ENCODE results near the gene PER2. TPM values are rescaled to one million over a fixed set of nuclear protein-coding genes. Genes with fewer than 3 reads are reported as not detected.

PER2 gene
- total and polyA plus RNA-seq, 10 of the 15 experiments (the other 5 are each of a cell fraction or from before 2014, with no cell fraction given), result 1.5 to 15.1 (median 4.6) TPM

DNA sequence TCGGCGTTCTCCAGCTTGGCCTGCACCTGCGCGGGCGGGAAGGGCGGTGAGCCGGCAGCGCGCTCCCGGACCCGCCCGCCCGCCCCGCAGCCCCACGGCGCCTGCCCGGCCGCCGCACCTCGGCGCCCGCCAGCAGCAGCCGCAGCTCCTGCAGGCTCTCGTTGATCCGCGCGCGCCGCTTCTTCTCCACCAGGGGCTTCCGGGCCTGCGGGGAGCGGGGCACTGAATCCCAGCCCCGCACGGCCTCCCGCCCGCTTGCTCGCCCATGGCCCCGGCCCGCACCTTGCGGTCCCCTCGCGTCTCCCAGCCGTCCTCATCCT lies 48.9 kb downstream of the PER2 start:
- H3K79me2 ChIP-seq (ENCODE audit: control insufficient read depth, insufficient read depth, low read length), result no peaks in the 10 kb centered on the region
- RAD21 ChIA-PET (ENCODE audit: unreplicated experiment), result no interaction called here
- in situ Hi-C loops (cut with MboI), result no loop called here
- peak overlapping the region; percentile 92 for H3K4me2 ChIP-seq (ENCODE audit: control insufficient read depth, insufficient read depth)
- BruUV-seq (replicated peaks), result no TSS peak
- CTCF ChIA-PET, result interaction anchor here (0.7 kb wide), 1 partner anchor 381 kb away, joined by 3 read pairs; no protein-coding TSS in a partner anchor
- H4K20me1 ChIP-seq (ENCODE audit: control insufficient read depth, insufficient read depth), result no peaks in the 10 kb centered on the region
- DNase-seq (ENCODE audit: low read depth, low spot score) (no peak), FAIRE-seq (no peak), ATAC-seq (peak; percentile 7; the same call in 2 of the 3 replicates)
- POLR2A ChIA-PET, result interaction anchor here (0.5 to 0.6 kb wide), 3 partner anchors 37 to 455 kb away, joined by 3 to 6 read pairs (median 3); no protein-coding TSS in a partner anchor
- no peaks in the 10 kb centered on the region for H3K9me3 ChIP-seq (replicated peaks; ENCODE audit: control insufficient read depth, insufficient read depth, low read length)
- 0% methylated on average over 1 of the region's 43 CpGs for WGBS (ENCODE audit: insufficient coverage, insufficient replicate concordance, low lambda C conversion rate, missing lambda C conversion rate)
- TF ChIP-seq POLR2A (IDR thresholded peaks at IDR 0.05; ENCODE audit: low read depth, low read length) (no peak), YBX1 (IDR thresholded peaks at IDR 0.05) (no peak), ELK1 (IDR thresholded peaks at IDR 0.05; ENCODE audit: low read depth, low read length) (no peak), IKZF1 (conservative IDR thresholded peaks at IDR 0.05) (no peak), ZBTB40 (IDR thresholded peaks at IDR 0.05; ENCODE audit: borderline replicate concordance) (no peak), YY1 (IDR thresholded peaks at IDR 0.05; ENCODE audit: low read depth, low read length) (no peak), POLR2AphosphoS5 (IDR thresholded peaks at IDR 0.05; ENCODE audit: low read length) (no peak), SREBF2 (IDR thresholded peaks at IDR 0.05; ENCODE audit: low read length) (no peak), ZBED1 (IDR thresholded peaks at IDR 0.05; ENCODE audit: borderline replicate concordance) (no peak), CEBPZ (IDR thresholded peaks at IDR 0.05; ENCODE audit: low read depth, low read length) (no peak), ASH2L (IDR thresholded peaks at IDR 0.05; ENCODE audit: borderline replicate concordance, low read depth) (no peak)
- TF ChIP-seq, protein P1, sequence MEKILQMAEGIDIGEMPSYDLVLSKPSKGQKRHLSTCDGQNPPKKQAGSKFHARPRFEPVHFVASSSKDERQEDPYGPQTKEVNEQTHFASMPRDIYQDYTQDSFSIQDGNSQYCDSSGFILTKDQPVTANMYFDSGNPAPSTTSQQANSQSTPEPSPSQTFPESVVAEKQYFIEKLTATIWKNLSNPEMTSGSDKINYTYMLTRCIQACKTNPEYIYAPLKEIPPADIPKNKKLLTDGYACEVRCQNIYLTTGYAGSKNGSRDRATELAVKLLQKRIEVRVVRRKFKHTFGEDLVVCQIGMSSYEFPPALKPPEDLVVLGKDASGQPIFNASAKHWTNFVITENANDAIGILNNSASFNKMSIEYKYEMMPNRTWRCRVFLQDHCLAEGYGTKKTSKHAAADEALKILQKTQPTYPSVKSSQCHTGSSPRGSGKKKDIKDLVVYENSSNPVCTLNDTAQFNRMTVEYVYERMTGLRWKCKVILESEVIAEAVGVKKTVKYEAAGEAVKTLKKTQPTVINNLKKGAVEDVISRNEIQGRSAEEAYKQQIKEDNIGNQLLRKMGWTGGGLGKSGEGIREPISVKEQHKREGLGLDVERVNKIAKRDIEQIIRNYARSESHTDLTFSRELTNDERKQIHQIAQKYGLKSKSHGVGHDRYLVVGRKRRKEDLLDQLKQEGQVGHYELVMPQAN (conservative IDR thresholded peaks at IDR 0.05), result no peak
- peaks cover 0 to 8% of the 10 kb centered on the region in 2 experiments; a peak in 3 of 4 replicates for H3K27me3 ChIP-seq (replicated peaks in 1 of 2; ENCODE audit: control insufficient read depth in 2 of 2, insufficient read depth in 2 of 2, low read length in 1 of 2)
- H3K4me3 ChIP-seq, result peak overlapping the region; percentile 72
- H3K4me1 ChIP-seq (ENCODE audit: control insufficient read depth, insufficient read depth, low read length), result 0 out of 2 replicates have a peak, but pooled peaks cover 3% of the 10 kb centered on the region
- no peaks in the 10 kb centered on the region for H3K36me3 ChIP-seq (ENCODE audit: control insufficient read depth in 2 of 2, insufficient read depth in 2 of 2, low read length in 1 of 2)
- SMC1A ChIA-PET (ENCODE audit: uncharacterized antibody, unreplicated experiment), result no interaction called here
- H3K27ac ChIP-seq (ENCODE audit: control insufficient read depth, insufficient read depth), result no peak overlapping the region
- H2AFZ ChIP-seq (ENCODE audit: control insufficient read depth, low read depth, low read length), result peak overlapping the region; percentile 65
- intact Hi-C loops (cut with micrococcal nuclease; ENCODE audit: unreplicated experiment), result no loop called here
- H3K9ac ChIP-seq (ENCODE audit: control insufficient read depth, insufficient read depth, low read length), result no peak overlapping the region

Measured in GM12878 (cell line).